Measurements from ENCODE around the gene PRAMEF18.
"Not testable (repeated sequence)": the region's sequence is repeated elsewhere in the genome, so short reads cannot be mapped to it uniquely, and the experiment has no call there.

Gene PRAMEF18

GRCh38 chr1:13208712-13209111 lies 17.2 kb downstream of the PRAMEF18 start:
- not testable (repeated sequence) for DNase-seq (ENCODE audit: low spot score)

GRCh38 chr1:13201309-13201708 lies 24.6 kb downstream of the PRAMEF18 start, which contains the start of gene PRAMEF13:
Gene PRAMEF13 (minus strand): TSS chr1:13201409. CDS start chr1:13199589, 1,820 bp downstream.
- DNase-seq (ENCODE audit: low spot score): not testable (repeated sequence)

Measured in iPS-NIHi11 (cell line).